Stimulated activated CD4-positive, alpha-beta T cell treated with anti-CD3 and anti-CD28 coated beads, Interleukin-15, amount 100 ng/mL, for 48 hours (primary cell): ENCODE results near the gene FAM83E.

Source experiments
- DNase-seq, 2 donors: peaks; one replicate each; pipeline ENCODE4 v3.0.0-alpha.2; 2020; ENCODE audit warnings: low read depth in 2 of 2

The FAM83E gene

DNA sequence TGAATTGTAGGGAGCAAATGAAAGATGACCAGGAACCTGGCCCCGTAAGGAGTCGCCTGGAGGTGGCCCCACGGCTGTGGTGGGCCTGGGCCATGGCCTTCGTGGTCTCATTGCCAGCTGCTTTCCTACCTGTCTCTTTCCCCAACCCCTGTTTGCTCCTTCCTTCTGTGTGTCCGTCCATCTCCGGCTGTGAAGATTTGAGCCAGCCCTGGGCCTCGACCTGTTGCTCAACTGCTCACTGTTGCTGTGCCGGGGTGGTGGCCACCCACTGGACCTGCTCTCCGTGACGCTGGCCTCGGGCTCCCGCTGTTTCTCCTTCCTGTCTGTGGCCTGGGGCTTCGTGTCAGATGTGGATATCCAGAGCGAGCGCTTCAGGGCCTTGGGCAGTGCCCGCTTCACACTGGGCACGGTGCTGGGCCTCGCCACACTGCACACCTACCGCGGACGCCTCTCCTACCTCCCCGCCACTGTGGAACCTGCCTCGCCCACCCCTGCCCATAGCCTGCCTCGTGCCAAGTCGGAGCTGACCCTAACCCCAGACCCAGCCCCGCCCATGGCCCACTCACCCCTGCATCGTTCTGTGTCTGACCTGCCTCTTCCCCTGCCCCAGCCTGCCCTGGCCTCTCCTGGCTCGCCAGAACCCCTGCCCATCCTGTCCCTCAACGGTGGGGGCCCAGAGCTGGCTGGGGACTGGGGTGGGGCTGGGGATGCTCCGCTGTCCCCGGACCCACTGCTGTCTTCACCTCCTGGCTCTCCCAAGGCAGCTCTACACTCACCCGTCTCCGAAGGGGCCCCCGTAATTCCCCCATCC lies 13.8 kb upstream of the FAM83E start:
- DNase-seq = no peak

- DNase-seq = no peak
These were observed 13.0 kb upstream of the FAM83E start for GRCh38 chr19:48627865-48628314.

DNA sequence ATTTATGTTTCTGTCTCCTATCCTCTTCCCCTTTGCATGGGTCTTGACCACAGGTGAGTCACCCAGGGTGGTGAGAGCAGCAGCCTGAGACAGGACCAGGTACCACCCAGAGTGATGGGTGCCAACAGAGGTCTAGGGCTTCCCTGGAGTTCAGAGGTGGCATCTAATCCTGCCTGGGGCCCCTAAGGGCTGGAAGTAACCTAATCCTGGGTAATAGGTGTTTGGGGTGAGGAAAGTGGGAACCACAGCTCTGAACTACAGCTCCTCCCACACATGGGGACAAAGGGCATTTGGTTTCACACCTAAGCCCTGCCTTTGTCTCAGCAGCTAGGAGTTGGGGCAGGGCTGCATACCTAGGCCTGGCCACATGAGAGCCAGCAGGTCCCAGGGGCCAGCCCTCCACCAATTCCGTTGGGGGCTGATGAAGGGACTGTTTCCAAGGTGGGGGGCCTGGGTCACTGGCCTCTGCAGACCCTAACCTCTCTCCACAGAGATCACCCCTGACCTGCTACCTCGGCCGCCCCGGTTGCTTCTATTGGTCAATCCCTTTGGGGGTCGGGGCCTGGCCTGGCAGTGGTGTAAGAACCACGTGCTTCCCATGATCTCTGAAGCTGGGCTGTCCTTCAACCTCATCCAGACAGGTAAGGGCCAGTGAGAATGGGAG lies 12.5 kb upstream of the FAM83E start:
- no peak for DNase-seq

DNA sequence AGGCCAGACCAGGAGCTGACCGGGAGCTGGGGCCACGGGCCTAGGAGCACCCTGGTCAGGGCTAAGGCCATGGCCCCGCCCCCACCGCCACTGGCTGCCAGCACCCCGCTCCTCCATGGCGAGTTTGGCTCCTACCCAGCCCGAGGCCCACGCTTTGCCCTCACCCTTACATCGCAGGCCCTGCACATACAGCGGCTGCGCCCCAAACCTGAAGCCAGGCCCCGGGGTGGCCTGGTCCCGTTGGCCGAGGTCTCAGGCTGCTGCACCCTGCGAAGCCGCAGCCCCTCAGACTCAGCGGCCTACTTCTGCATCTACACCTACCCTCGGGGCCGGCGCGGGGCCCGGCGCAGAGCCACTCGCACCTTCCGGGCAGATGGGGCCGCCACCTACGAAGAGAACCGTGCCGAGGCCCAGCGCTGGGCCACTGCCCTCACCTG lies 11.0 kb upstream of the FAM83E start:
- DNase-seq = no peak

- no peak for DNase-seq
These were observed 10.2 kb upstream of the FAM83E start for GRCh38 chr19:48624791-48625723.

DNA sequence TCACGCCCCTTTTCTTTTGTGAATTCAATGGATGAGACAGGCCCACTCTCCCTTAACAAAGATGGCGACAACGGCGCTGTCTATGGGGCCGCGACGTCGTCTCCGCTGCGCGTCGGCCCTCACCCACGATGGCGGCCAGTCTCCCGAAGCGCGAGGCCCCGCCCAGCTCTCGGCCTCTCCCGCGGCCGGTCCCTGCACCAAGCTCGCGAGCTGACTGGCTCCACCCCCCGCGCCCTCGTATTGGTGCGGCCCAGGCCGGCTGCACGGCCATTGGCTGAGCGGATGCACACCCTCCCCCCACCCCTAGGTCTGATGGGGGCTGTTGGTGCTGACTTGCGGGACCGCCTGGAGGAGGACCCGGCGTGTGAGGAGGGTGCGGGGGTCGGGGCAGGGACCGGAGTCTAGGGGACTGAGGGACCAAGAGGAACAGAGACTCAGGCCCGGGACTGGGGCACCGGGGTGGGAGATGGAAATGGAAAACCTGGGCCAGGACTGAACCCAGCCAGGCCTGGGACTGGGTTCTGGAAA lies 9.3 kb upstream of the FAM83E start:
- peak; percentile 93 to 98 for DNase-seq

- no peak for DNase-seq
These were observed 8.7 kb upstream of the FAM83E start for GRCh38 chr19:48623556-48624066.

DNA sequence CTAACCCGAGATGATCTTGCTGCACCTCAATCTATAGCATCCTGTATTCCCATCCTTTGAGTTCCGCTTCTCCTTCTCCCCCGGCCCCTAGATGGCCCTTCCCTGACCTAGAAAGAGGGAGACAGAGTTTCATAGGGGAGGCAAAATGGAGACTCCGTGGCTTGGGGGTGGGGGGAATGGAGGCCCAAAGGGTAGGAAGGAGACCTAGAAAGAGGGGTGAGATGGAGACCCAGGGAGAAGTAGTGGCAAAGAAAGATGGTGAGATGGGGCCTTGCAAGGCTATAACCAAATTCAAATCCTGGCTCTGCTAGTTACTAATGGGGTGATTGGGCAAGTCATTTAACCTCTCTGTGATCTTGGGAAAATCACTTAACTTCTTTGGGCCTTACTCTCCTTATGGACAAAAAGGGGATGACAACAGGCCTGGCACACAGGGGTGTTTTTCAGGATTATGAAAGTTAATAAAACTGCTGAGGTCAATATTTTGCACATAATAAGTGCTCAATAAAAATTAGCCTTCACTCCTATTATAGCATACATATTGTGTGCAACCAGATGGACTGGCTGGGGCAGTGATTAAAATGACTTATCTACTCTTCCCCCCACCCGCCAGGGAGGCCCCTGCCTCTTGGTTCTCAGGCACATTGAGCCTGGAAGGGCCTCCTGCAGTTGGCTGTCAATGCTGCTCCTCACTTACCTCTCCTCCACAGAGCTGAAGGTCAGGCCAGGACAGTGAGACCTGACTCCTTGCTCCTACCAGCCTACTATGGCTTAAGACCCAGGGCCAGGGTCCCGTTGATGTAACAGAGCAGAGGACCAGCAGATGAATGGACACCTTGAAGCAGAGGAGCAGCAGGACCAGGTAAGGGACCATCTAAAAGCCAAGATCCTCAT lies 5.1 kb upstream of the FAM83E start:
- DNase-seq = no peak

- peak; percentile 93 for DNase-seq
These were observed 4.2 kb upstream of the FAM83E start, which contains the start of the genes RPL18 and SPHK2 for GRCh38 chr19:48618916-48619691. TSS of gene RPL18 (minus strand) at chr19:48619178. CDS start at chr19:48619143, 35 bp downstream. TSS of gene SPHK2 (plus strand) at chr19:48619506. CDS start at chr19:48620515, 1,009 bp downstream.

DNA sequence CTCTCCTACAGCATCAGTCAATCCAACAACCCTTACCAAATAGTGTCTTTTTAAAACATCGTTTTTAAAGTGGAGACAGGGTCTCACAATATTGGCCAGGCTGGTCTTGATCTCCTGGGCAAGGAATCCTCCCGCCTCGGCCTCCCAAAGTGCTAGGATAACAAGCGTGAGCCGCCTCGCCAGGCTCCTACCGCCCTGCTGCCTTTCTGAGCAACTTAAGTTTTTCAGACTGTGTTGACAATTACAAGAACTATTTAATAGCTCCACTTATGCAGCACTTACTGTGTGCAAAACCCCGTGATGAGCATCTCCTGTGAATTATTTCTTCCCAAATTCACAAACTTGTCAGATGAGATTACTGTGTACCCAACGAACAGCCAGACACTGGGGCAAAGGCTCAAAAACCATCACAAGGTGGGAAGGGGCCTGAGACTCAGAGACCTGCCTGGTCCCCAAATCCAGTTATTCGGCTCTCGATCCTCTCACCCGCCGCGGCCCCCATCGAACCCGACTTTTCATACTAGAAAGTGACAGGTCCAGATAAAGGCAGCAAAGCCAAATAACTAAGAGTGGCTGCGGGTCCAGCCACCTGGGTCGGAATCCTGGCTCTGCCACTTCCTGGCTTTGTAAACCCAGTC lies 3.5 kb upstream of the FAM83E start:
- no peak for DNase-seq

GRCh38 chr19:48617146-48617937 lies 2.5 kb upstream of the FAM83E start:
- no peak for DNase-seq

DNA sequence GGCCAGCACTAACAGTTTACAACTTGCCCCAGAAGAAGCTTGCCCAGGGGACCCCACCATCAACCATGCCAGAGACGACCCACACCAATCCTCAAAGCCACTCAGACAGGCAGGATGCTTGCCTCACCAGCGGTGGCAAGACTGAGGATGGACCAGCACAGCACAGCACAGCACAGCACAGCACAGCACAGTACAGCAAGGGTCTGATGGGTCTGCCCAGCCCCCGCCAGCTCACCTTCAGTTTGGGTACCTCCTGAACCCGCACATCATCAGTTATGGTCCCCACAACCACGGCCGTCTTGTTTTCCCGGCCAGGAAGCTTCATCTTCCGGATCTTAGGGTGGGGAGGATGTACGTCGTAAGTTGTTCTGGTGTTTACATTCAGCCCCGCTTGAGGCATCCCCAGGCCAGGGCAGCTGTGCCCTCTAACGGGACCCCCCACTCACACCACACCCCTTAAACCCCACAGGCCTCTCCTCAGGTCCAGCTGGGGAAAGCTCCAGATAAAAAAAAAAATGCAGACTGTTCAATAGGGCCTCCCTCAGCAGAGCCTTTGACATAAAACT lies 1.7 kb upstream of the FAM83E start:
- no peak for DNase-seq

- DNase-seq = no peak
These were observed 1.2 kb upstream of the FAM83E start for GRCh38 chr19:48616041-48616436.

- DNase-seq = no peak
These were observed 560 bp upstream of the FAM83E start for GRCh38 chr19:48615231-48616040.

- no peak for DNase-seq
These were observed 932 bp downstream of the FAM83E start for GRCh38 chr19:48613852-48614435.

- no peak for DNase-seq
These were observed 1.6 kb downstream of the FAM83E start for GRCh38 chr19:48613024-48613851.
